Measurements from ENCODE around the gene METTL4.

METTL4 gene

DNA sequence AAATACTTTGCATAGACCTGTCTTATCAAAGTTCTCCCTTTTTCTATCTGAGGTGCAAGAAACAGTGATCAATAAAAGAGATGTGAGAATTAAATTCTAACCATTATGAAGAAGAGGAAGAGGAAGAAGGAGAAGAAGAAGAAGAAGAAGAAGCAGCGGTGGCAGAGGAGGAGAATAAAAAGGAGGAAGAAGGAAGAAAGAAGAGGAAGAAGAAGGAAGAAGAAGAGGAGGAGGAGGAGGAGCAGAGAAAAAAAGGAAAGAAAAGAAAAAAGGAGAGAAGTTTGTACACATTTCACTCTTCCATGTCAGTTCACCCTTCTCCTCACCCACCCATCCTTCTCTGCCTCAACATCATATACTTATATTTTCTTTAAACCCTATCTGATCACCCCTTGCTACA, 68.4 kb downstream of the METTL4 start:
- TF ChIP-seq, protein P1, sequence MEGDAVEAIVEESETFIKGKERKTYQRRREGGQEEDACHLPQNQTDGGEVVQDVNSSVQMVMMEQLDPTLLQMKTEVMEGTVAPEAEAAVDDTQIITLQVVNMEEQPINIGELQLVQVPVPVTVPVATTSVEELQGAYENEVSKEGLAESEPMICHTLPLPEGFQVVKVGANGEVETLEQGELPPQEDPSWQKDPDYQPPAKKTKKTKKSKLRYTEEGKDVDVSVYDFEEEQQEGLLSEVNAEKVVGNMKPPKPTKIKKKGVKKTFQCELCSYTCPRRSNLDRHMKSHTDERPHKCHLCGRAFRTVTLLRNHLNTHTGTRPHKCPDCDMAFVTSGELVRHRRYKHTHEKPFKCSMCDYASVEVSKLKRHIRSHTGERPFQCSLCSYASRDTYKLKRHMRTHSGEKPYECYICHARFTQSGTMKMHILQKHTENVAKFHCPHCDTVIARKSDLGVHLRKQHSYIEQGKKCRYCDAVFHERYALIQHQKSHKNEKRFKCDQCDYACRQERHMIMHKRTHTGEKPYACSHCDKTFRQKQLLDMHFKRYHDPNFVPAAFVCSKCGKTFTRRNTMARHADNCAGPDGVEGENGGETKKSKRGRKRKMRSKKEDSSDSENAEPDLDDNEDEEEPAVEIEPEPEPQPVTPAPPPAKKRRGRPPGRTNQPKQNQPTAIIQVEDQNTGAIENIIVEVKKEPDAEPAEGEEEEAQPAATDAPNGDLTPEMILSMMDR (IDR thresholded peaks at IDR 0.05) = no peak

DNA sequence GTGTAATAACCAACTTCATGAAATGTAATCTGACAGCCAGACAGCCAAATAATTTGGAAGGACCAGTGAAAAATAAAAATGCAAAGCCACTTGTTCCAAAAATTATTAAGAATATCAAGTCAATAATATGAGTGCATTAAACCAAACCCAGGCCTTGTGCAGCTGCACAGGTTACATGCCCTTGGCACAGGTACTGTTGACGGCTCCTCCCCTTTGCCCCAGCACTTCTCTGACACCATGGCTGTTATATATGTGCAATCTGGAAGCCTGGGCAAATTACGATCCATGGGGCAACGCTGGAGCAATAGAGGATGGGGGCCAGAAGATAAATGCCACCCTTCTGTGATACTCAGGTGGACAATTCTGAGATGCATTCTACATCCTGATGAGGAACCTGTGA, 68.9 kb downstream of the METTL4 start:
- TF ChIP-seq, protein P1 (IDR thresholded peaks at IDR 0.05) = no peak

DNA sequence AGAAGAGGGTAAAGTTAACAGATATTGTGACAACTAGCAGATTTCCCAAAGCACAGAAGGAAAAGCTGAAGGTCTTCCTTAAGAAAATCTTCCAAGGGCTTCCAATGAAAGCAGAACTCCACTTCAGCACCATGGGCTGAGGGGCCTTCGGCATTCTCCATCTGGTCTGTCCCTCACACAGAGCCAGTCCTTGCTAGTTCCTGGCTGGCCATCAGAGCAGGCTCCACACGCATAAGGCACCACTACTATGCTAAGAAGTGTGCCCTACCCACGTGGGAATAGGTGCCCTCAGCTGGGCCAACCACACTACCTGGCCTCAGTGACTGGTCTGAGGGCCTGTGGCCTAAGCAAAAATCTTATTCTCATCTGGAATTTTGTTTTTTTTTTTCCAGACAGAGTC, 73.5 kb downstream of the METTL4 start:
- TF ChIP-seq, protein P1 (IDR thresholded peaks at IDR 0.05) = no peak

DNA sequence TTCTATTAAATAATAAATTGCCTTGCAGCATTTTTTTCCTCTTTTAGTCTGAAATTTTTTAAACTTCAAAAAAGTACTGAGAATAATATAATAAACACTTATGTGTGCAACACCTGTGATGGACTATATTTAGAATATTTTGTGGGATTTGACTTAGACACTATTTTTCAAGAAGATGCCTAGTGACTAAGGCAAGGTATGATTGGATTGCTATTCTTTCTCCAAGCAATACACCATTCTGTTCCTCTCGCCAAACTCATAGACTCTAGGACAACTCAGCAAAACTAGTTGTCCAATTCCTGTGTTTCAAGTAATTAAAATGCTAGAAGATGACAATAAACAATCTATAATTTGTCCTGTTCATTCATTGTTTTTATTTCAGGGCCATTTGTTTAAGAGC, 75.9 kb downstream of the METTL4 start:
- TF ChIP-seq, protein P1 (IDR thresholded peaks at IDR 0.05) = no peak

DNA sequence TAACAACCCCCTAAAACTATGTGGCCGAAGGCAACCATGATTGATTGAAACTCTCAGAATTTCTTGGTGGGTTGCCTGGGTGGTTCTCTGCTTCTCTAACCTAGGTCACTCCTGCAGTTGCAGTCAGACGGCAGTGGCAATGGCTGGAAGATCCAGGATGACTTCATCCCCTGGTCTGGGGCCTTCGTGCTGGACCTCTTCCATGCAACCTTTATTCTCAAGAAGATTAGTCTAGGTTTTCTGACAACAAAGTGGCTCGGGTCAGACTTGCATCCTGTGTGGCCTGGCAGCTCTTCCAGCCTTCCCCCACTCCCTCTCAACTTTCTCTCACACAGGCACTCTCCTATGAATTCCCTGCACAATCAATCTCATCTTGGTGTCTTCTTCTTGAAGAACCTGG, 76.4 kb downstream of the METTL4 start:
- TF ChIP-seq, protein P1 (IDR thresholded peaks at IDR 0.05) = no peak

All from LNCAP (cell line).